Neuronal stem cell (in vitro differentiated cells): ENCODE results near the gene IGSF21.

Experiments used
- DNase-seq: peaks from one replicate; pipeline ENCODE4 v3.0.0-alpha.2; 2013; ENCODE audit warnings: low spot score
- H2AFZ ChIP-seq: one replicate; pipeline ENCODE4 v1.6.1; 2013; ENCODE audit warnings: mild to moderate bottlenecking, low read length, inconsistent platforms
- H2AK5ac ChIP-seq: 2 replicates; pipeline ENCODE4 v1.6.1; 2013; ENCODE audit warnings: low read depth, mild to moderate bottlenecking, inconsistent platforms, low read length, moderate library complexity, mixed read lengths
- H2BK120ac ChIP-seq: 2 replicates; pipeline ENCODE4 v1.6.1; 2013; ENCODE audit warnings: low read depth, mild to moderate bottlenecking, inconsistent platforms, low read length, moderate library complexity, mixed read lengths
- H2BK12ac ChIP-seq: one replicate; pipeline ENCODE4 v1.6.1; 2013; ENCODE audit warnings: low read length, inconsistent platforms
- H2BK15ac ChIP-seq: 2 replicates; pipeline ENCODE4 v1.6.1; 2013; ENCODE audit warnings: mild to moderate bottlenecking, low read length, inconsistent platforms, mixed read lengths
- H2BK5ac ChIP-seq: one replicate; pipeline ENCODE4 v1.6.1; 2013; ENCODE audit warnings: inconsistent platforms, mild to moderate bottlenecking, low read length, moderate library complexity
- H3K14ac ChIP-seq: one replicate; pipeline ENCODE4 v1.6.1; 2013; ENCODE audit warnings: low read length, inconsistent platforms
- H3K18ac ChIP-seq: 2 replicates; pipeline ENCODE4 v1.6.1; 2013; ENCODE audit warnings: low read length, inconsistent platforms
- H3K23ac ChIP-seq: 2 replicates; pipeline ENCODE4 v1.6.1; 2013; ENCODE audit warnings: low read depth, mild to moderate bottlenecking, mixed read lengths, low read length, inconsistent platforms; ENCODE audit not compliant: poor library complexity
- H3K27ac ChIP-seq: replicated peaks from 3 replicates; pipeline ENCODE4 v1.5.1; 2013; ENCODE audit warnings: low read length, inconsistent platforms
- H3K27me3 ChIP-seq, 3 experiments: 2 replicates each; pipeline ENCODE4 v1.6.1; 2013; ENCODE audit warnings: low read length in 3 of 3, mild to moderate bottlenecking in 2 of 3, inconsistent platforms in 1 of 3, low read depth in 1 of 3, mixed read lengths in 1 of 3, moderate library complexity in 1 of 3; ENCODE audit not compliant: control insufficient read depth in 3 of 3, insufficient read depth in 3 of 3
- H3K36me3 ChIP-seq, 2 donors: replicated peaks in 1 of 2; 2 replicates each; pipeline ENCODE4 v1.6.1; 2013; ENCODE audit warnings: low read length in 2 of 2; ENCODE audit not compliant: control insufficient read depth in 2 of 2, insufficient read depth in 2 of 2
- H3K4ac ChIP-seq: 2 replicates; pipeline ENCODE4 v1.6.1; 2013; ENCODE audit warnings: inconsistent platforms, mild to moderate bottlenecking, low read length, moderate library complexity
- H3K4me1 ChIP-seq, 2 donors: 1 replicate in 1 of 2; 2 replicates in 1 of 2; pipeline ENCODE4 v1.6.1; 2013; ENCODE audit warnings: low read length in 2 of 2, low read depth in 1 of 2; ENCODE audit not compliant: control insufficient read depth in 2 of 2, insufficient read depth in 1 of 2
- H3K4me2 ChIP-seq: one replicate; pipeline ENCODE4 v1.6.1; 2013; ENCODE audit warnings: mild to moderate bottlenecking, low read length, inconsistent platforms; ENCODE audit not compliant: insufficient read depth, poor library complexity, severe bottlenecking
- H3K4me3 ChIP-seq, 2 donors: 2 replicates each; pipeline ENCODE4 v1.5.1; 2013; ENCODE audit warnings: low read length in 2 of 2, mild to moderate bottlenecking in 2 of 2, inconsistent platforms in 1 of 2, moderate library complexity in 1 of 2
- H3K79me1 ChIP-seq: one replicate; pipeline ENCODE4 v1.6.1; 2013; ENCODE audit warnings: low read depth, mild to moderate bottlenecking, inconsistent platforms, low read length, moderate library complexity
- H3K9ac ChIP-seq: one replicate; pipeline ENCODE4 v1.6.1; 2013; ENCODE audit warnings: mild to moderate bottlenecking, low read depth, low read length, inconsistent platforms; ENCODE audit not compliant: poor library complexity
- H3K9me3 ChIP-seq, 2 donors: replicated peaks in 1 of 2; 2 replicates each; pipeline versions ENCODE3 to v1.6.1; 2013; ENCODE audit warnings: low read length in 2 of 2, mild to moderate bottlenecking in 2 of 2, inconsistent platforms in 1 of 2, low read depth in 1 of 2, mixed read lengths in 1 of 2, moderate library complexity in 1 of 2; ENCODE audit not compliant: control insufficient read depth in 2 of 2, insufficient read depth in 1 of 2
- H4K8ac ChIP-seq: one replicate; pipeline ENCODE4 v1.6.1; 2013; ENCODE audit warnings: low read depth, mild to moderate bottlenecking, inconsistent platforms, low read length, moderate library complexity
- H4K91ac ChIP-seq: one replicate; pipeline ENCODE4 v1.6.1; 2013; ENCODE audit warnings: low read length, low read depth, mild to moderate bottlenecking, inconsistent platforms; ENCODE audit not compliant: poor library complexity
- WGBS, 2 donors: extraction: QIAGEN DNeasy Blood & Tissue Kit; methylation state at CpG; one replicate each; pipeline ENCODE4 v1.1.7; 2013; ENCODE audit warnings: missing lambda C conversion rate in 2 of 2, mixed read lengths in 1 of 2; ENCODE audit not compliant: insufficient read length in 2 of 2, insufficient replicate concordance in 1 of 2; ENCODE audit errors: extremely low coverage in 2 of 2; 5-methylcytosine and 5-hydroxymethylcytosine counted together

Gene IGSF21

GRCh38 chr1:18141661-18142060 is 34.1 kb downstream of the IGSF21 start:
- Histone ChIP-seq H3K79me1 (no peaks in the 10 kb centered on the region), H2AK5ac (no peak overlapping the region), H2BK12ac (no peak overlapping the region), H3K27ac (no peak overlapping the region), H3K27me3 (no peaks in the 10 kb centered on the region), H2BK5ac (no peak overlapping the region), H3K4me2 (no peak overlapping the region), H3K4me3 (no peak overlapping the region), H3K18ac (no peak overlapping the region), H3K9me3 (no peaks in the 10 kb centered on the region), H4K8ac (no peak overlapping the region), H2AFZ (no peak overlapping the region), H3K36me3 (no peaks in the 10 kb centered on the region), H3K4ac (no peak overlapping the region), H3K14ac (no peak overlapping the region), H4K91ac (no peak overlapping the region), H2BK15ac (no peak overlapping the region), H3K23ac (no peak overlapping the region), H2BK120ac (no peak overlapping the region), H3K9ac (no peak overlapping the region), H3K4me1 (no peaks in the 10 kb centered on the region)
- WGBS, 2 donors, result no CpG with 5 or more reads among the region's 6 CpGs
- DNase-seq, result no peak

- Histone ChIP-seq H3K23ac (no peak overlapping the region), H3K18ac (peak overlapping the region; percentile 17), H3K36me3 (no peaks in the 10 kb centered on the region), H2BK12ac (no peak overlapping the region), H3K9ac (no peak overlapping the region), H3K9me3 (no peaks in the 10 kb centered on the region), H3K4me1 (no peaks in the 10 kb centered on the region), H3K27ac (no peak overlapping the region), H2BK5ac (no peak overlapping the region), H2BK15ac (peak overlapping the region; percentile 26), H3K27me3 (no peaks in the 10 kb centered on the region), H2AK5ac (no peak overlapping the region), H3K4me2 (no peak overlapping the region), H2BK120ac (no peak overlapping the region), H3K79me1 (no peaks in the 10 kb centered on the region), H4K91ac (no peak overlapping the region), H3K14ac (peak overlapping the region; percentile 57), H3K4me3 (no peak overlapping the region), H4K8ac (no peak overlapping the region), H3K4ac (no peak overlapping the region), H2AFZ (no peak overlapping the region)
- no peak for DNase-seq
- no CpG with 5 or more reads among the region's 6 CpGs for WGBS, 2 donors
Observed at GRCh38 chr1:18142471-18142870, 34.9 kb downstream of the IGSF21 start.

GRCh38 chr1:18142969-18143368 is 35.4 kb downstream of the IGSF21 start:
- H3K4me2 ChIP-seq, result no peak overlapping the region
- no CpG with 5 or more reads among the region's 8 CpGs for WGBS, 2 donors
- H4K8ac ChIP-seq, result no peak overlapping the region
- H3K4me1 ChIP-seq, result no peaks in the 10 kb centered on the region
- H3K27me3 ChIP-seq, result no peaks in the 10 kb centered on the region
- no peaks in the 10 kb centered on the region for H3K36me3 ChIP-seq
- no peak overlapping the region for H4K91ac ChIP-seq
- H2BK12ac ChIP-seq, result no peak overlapping the region
- no peak for DNase-seq
- no peak overlapping the region for H2AFZ ChIP-seq
- no peak overlapping the region for H2BK120ac ChIP-seq
- no peak overlapping the region for H3K27ac ChIP-seq
- H2BK5ac ChIP-seq, result no peak overlapping the region
- peak overlapping the region; percentile 57 for H3K14ac ChIP-seq
- no peak overlapping the region for H3K4me3 ChIP-seq
- peak overlapping the region; percentile 26 for H2BK15ac ChIP-seq
- H3K23ac ChIP-seq, result peak overlapping the region; percentile 31
- H3K9me3 ChIP-seq, result no peaks in the 10 kb centered on the region
- H3K4ac ChIP-seq, result no peak overlapping the region
- H2AK5ac ChIP-seq, result peak overlapping the region; percentile 61
- peak overlapping the region; percentile 17 for H3K18ac ChIP-seq
- no peak overlapping the region for H3K9ac ChIP-seq
- H3K79me1 ChIP-seq, result no peaks in the 10 kb centered on the region

GRCh38 chr1:18144062-18144461 is 36.5 kb downstream of the IGSF21 start:
- H3K4me2 ChIP-seq, result no peak overlapping the region
- no peaks in the 10 kb centered on the region for H3K79me1 ChIP-seq
- H3K18ac ChIP-seq, result peak overlapping the region; percentile 42
- no peak overlapping the region for H2AFZ ChIP-seq
- peak overlapping the region; percentile 47 for H2BK5ac ChIP-seq
- no peak overlapping the region for H3K4me3 ChIP-seq
- no CpG with 5 or more reads among the region's 6 CpGs for WGBS, 2 donors
- no peak overlapping the region for H4K8ac ChIP-seq
- no peak overlapping the region for H3K23ac ChIP-seq
- no peak overlapping the region for H3K4ac ChIP-seq
- H3K14ac ChIP-seq, result no peak overlapping the region
- no peaks in the 10 kb centered on the region for H3K9me3 ChIP-seq
- no peaks in the 10 kb centered on the region for H3K4me1 ChIP-seq
- no peak overlapping the region for H4K91ac ChIP-seq
- no peak overlapping the region for H3K27ac ChIP-seq
- no peaks in the 10 kb centered on the region for H3K36me3 ChIP-seq
- H2BK120ac ChIP-seq, result no peak overlapping the region
- no peak for DNase-seq
- no peaks in the 10 kb centered on the region for H3K27me3 ChIP-seq
- no peak overlapping the region for H3K9ac ChIP-seq
- no peak overlapping the region for H2BK12ac ChIP-seq
- no peak overlapping the region for H2BK15ac ChIP-seq
- peak overlapping the region; percentile 61 for H2AK5ac ChIP-seq
